SK-N-MC (cell line): ENCODE results near the gene C14orf132.

Experiments
- DNase-seq: peaks from one replicate; pipeline ENCODE4 v3.0.0-alpha.2; 2011; ENCODE audit warnings: low read depth, low spot score
- H3K27ac ChIP-seq: fragments of 200-600 bp; sonication (generic); 2 replicates; pipeline ENCODE4 v1.5.1; 2016; ENCODE audit warnings: mixed run types
- H3K36me3 ChIP-seq: fragments of 200-600 bp; sonication (generic); 2 replicates; pipeline ENCODE4 v1.6.1; 2017; ENCODE audit warnings: antibody characterized with exemption, low read length, mixed read lengths; ENCODE audit not compliant: insufficient read depth
- H3K4me3 ChIP-seq: fragments of 200-600 bp; sonication (generic); 2 replicates; pipeline ENCODE4 v1.5.1; 2016
- H3K9ac ChIP-seq: fragments of 200-600 bp; sonication (generic); 2 replicates; pipeline ENCODE4 v1.8.0; 2017; ENCODE audit warnings: mixed run types, mixed read lengths; ENCODE audit not compliant: insufficient read length
- H3K9me3 ChIP-seq: fragments of 200-600 bp; sonication (generic); 2 replicates; pipeline ENCODE4 v1.6.1; 2017; ENCODE audit warnings: low read depth, mild to moderate bottlenecking, antibody characterized with exemption, low read length, moderate library complexity, mixed read lengths
- EZH2 ChIP-seq: fragments of 200-600 bp; sonication (generic); IDR thresholded peaks from one replicate; pipeline ENCODE4 v1.6.1; 2017; ENCODE audit warnings: antibody characterized with exemption
- FOXP2 ChIP-seq: optimal IDR thresholded peaks from 2 replicates; pipeline ENCODE3; 2011; ENCODE audit warnings: mild to moderate bottlenecking, moderate library complexity; ENCODE audit not compliant: insufficient read depth; ENCODE audit errors: extremely low read length, control extremely low read depth
- POLR2AphosphoS5 ChIP-seq: IDR thresholded peaks from 2 replicates; pipeline ENCODE4 v1.6.1; 2012; ENCODE audit warnings: mild to moderate bottlenecking, low read depth, low read length, borderline replicate concordance

Gene C14orf132

GRCh38 chr14:96055753-96056508 is 16.8 kb downstream of the C14orf132 start:
- no peak overlapping the region for H3K27ac ChIP-seq
- H3K4me3 ChIP-seq, result no peak overlapping the region
- no peak for TF ChIP-seq FOXP2
- H3K36me3 ChIP-seq, result no peaks in the 10 kb centered on the region
- H3K9me3 ChIP-seq, result no peaks in the 10 kb centered on the region
- no peak for DNase-seq
- H3K9ac ChIP-seq, result no peak overlapping the region

GRCh38 chr14:96056509-96057422 is 17.6 kb downstream of the C14orf132 start:
- no peak for DNase-seq
- Histone ChIP-seq H3K4me3 (no peak overlapping the region), H3K9ac (no peak overlapping the region), H3K36me3 (no peaks in the 10 kb centered on the region), H3K27ac (no peak overlapping the region), H3K9me3 (no peaks in the 10 kb centered on the region)
- TF ChIP-seq POLR2AphosphoS5 (no peak), FOXP2 (no peak), EZH2 (no peak)

GRCh38 chr14:96057738-96058137 is 18.6 kb downstream of the C14orf132 start:
- Histone ChIP-seq H3K27ac (no peak overlapping the region), H3K9ac (no peak overlapping the region), H3K9me3 (no peaks in the 10 kb centered on the region), H3K4me3 (no peak overlapping the region), H3K36me3 (no peaks in the 10 kb centered on the region)
- TF ChIP-seq FOXP2, result no peak
- TF ChIP-seq POLR2AphosphoS5, result no peak
- TF ChIP-seq EZH2, result no peak
- no peak for DNase-seq

- H3K36me3 ChIP-seq, result no peaks in the 10 kb centered on the region
- H3K9ac ChIP-seq, result no peak overlapping the region
- TF ChIP-seq POLR2AphosphoS5 (no peak), EZH2 (no peak), FOXP2 (no peak)
- no peaks in the 10 kb centered on the region for H3K9me3 ChIP-seq
- H3K27ac ChIP-seq, result no peak overlapping the region
- DNase-seq, result no peak
- no peak overlapping the region for H3K4me3 ChIP-seq
Measured at GRCh38 chr14:96058576-96059200, 19.5 kb downstream of the C14orf132 start.

GRCh38 chr14:96059519-96060135 is 20.5 kb downstream of the C14orf132 start:
- Histone ChIP-seq H3K4me3 (no peak overlapping the region), H3K9ac (no peak overlapping the region), H3K9me3 (no peaks in the 10 kb centered on the region), H3K27ac (no peak overlapping the region), H3K36me3 (no peaks in the 10 kb centered on the region)
- no peak for DNase-seq
- TF ChIP-seq FOXP2, result no peak
- no peak for TF ChIP-seq POLR2AphosphoS5
- no peak for TF ChIP-seq EZH2

- H3K36me3 ChIP-seq, result no peaks in the 10 kb centered on the region
- no peak for DNase-seq
- no peak overlapping the region for H3K9ac ChIP-seq
- H3K4me3 ChIP-seq, result no peak overlapping the region
- H3K9me3 ChIP-seq, result no peaks in the 10 kb centered on the region
- TF ChIP-seq POLR2AphosphoS5 (no peak), FOXP2 (no peak), EZH2 (no peak)
- no peak overlapping the region for H3K27ac ChIP-seq
Measured at GRCh38 chr14:96060186-96060933, 21.2 kb downstream of the C14orf132 start.

- no peak overlapping the region for H3K27ac ChIP-seq
- TF ChIP-seq FOXP2 (no peak), POLR2AphosphoS5 (no peak), EZH2 (no peak)
- DNase-seq, result no peak
Measured at GRCh38 chr14:96062010-96062409, 22.8 kb downstream of the C14orf132 start.

More at GRCh38 chr14:96062010-96062409, 22.8 kb downstream of the C14orf132 start:
- Histone ChIP-seq H3K9me3 (no peaks in the 10 kb centered on the region), H3K9ac (no peak overlapping the region), H3K36me3 (no peaks in the 10 kb centered on the region), H3K4me3 (no peak overlapping the region)
